GM10847 (cell line): ENCODE measurements around the gene FCGR3A.

Experiments
- POLR2A ChIP-seq: IDR thresholded peaks from 2 replicates; pipeline ENCODE4 v1.6.1; 2011; ENCODE audit not compliant: insufficient read length; ENCODE audit errors: extremely low read depth

The FCGR3A gene

GRCh38 chr1:161495490-161495889 is 54.1 kb downstream of the FCGR3A start:
- no peak for TF ChIP-seq POLR2A

DNA sequence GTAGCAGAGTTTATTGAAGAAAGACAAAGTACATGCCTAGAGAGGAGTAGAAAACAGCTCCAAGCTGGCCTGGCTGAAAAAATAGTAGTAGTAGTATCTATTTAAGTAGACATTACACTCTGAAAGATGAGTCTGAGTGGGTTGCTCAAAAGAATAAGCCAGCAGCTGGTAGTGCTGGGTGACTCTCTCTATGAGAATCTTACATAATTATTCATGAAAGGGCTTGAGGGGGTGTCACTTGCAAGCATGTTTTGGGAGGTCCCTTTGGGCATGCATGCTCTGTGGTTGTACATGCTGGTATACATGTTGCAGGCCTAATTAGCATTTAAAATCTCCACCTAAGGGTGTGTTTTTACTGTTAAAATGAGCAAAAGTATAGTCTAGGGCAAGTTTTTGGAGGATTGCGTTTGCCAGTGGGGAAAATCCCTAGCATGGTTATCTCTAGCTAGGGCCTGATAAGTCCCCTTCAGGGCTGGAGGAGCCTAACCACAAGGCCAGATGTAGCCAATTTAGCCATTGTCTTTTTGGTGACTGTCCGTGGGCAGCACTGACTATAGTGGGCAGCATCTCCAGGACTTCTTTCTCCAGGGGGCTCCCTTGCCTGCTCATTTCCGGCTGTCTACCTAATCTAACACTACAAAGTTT is 55.4 kb downstream of the FCGR3A start:
- no peak for TF ChIP-seq POLR2A

DNA sequence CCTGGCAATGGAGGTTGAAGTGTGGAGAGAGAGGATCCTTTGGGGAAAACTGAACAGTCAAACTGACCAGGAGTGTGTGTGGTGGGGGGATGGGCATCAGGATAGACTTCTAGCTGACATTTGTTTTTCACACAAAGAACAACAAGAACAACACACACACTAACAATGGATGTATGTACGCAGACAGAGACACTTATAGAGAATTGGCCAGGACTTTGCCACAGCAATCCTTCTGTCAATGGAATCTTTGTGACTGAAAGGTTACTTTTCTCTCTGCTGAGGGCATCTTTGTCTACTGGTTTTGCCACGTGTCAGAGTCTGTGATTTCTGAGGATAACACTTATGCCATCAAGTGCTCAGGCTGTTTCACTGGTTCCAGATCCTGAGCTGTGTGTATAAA is 56.8 kb downstream of the FCGR3A start:
- no peak for TF ChIP-seq POLR2A
